Measurements from ENCODE around the gene GPR4.

DNA sequence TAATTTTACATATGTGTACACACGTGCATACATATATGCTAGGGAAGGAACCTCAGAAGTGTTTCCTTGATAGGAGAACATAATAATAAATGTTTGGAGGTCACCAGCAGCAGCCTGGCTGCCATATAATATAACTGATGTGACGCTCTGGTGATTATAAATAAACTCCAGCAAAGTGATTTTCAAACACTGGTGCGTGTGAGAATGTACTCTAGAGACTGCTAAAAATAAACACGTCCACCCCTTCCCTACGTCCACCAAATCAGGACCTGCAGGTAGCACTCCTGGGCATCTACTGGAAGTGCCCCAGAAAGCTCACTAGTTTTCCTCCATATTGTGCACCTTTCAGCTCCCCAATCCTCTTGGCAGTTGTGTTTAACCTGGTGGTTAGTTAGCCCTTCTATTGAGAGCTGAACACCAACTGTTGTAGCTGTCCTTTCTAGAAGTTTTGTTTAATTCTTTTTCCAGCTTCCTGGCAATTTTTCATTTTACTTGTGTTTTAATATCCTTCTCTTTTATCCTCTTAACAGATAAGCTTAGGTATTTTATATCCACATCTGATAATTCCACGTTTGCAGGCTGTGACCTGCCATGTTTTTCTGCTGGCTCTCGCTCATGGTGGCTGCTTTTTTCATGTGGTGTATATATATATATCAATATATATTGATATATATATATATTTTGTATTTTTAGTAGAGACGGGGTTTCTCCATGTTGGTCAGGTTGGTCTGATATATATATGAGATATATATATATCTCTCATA lies 30.4 kb downstream of the GPR4 start:
- no peak for TF ChIP-seq TAF1 (IDR thresholded peaks at IDR 0.05; ENCODE audit: borderline replicate concordance, insufficient read depth, low read length)
- TF ChIP-seq POLR2AphosphoS5 (IDR thresholded peaks at IDR 0.05; ENCODE audit: low read depth, low read length), result no peak
- no peak for TF ChIP-seq SIN3A (IDR thresholded peaks at IDR 0.05; ENCODE audit: borderline replicate concordance, insufficient read depth, low read length)
